Hepatocyte (in vitro differentiated cells): ENCODE results near the gene CCDC154. TPM values are rescaled to one million over a fixed set of nuclear protein-coding genes. Genes with fewer than 3 reads are reported as not detected.

ENCODE experiments used
- DNase-seq: peaks from one replicate; pipeline ENCODE4 v3.0.0-alpha.2; 2016; ENCODE audit warnings: low spot score
- H2AFZ ChIP-seq: fragments of 200-600 bp; sonication (generic); 2 replicates; pipeline ENCODE4 v1.6.0; 2016; ENCODE audit warnings: antibody characterized with exemption, mild to moderate bottlenecking
- H3K27ac ChIP-seq: fragments of 200-600 bp; sonication (generic); 2 replicates; pipeline ENCODE4 v1.5.1; 2016; ENCODE audit warnings: mild to moderate bottlenecking
- H3K27me3 ChIP-seq: fragments of 200-600 bp; sonication (generic); 2 replicates; pipeline ENCODE4 v1.6.1; 2016
- H3K36me3 ChIP-seq: fragments of 200-600 bp; sonication (generic); replicated peaks from 2 replicates; pipeline ENCODE4 v1.5.1; 2016; ENCODE audit warnings: low read depth; ENCODE audit not compliant: insufficient read depth
- H3K4me1 ChIP-seq: fragments of 200-600 bp; sonication (generic); 2 replicates; pipeline ENCODE4 v1.5.1; 2016; ENCODE audit warnings: mild to moderate bottlenecking, moderate library complexity; ENCODE audit not compliant: insufficient read depth
- H3K4me2 ChIP-seq: fragments of 200-600 bp; sonication (generic); 2 replicates; pipeline ENCODE4 v1.6.0; 2016
- H3K4me3 ChIP-seq: fragments of 200-600 bp; sonication (generic); 2 replicates; pipeline ENCODE4 v1.5.1; 2016; ENCODE audit warnings: mild to moderate bottlenecking
- H3K79me2 ChIP-seq: fragments of 200-600 bp; sonication (generic); 2 replicates; pipeline ENCODE4 v1.6.0; 2017; ENCODE audit warnings: mild to moderate bottlenecking
- H3K9me2 ChIP-seq: fragments of 200-600 bp; sonication (generic); replicated peaks from 2 replicates; pipeline ENCODE4 v1.6.0; 2017; ENCODE audit warnings: mild to moderate bottlenecking; ENCODE audit not compliant: insufficient read depth
- H3K9me3 ChIP-seq: fragments of 200-600 bp; sonication (generic); 2 replicates; pipeline ENCODE4 v1.5.1; 2016; ENCODE audit warnings: low read depth, mild to moderate bottlenecking
- H4K20me1 ChIP-seq: fragments of 200-600 bp; sonication (generic); 2 replicates; pipeline ENCODE4 v1.6.0; 2016; ENCODE audit warnings: mild to moderate bottlenecking; ENCODE audit not compliant: insufficient read depth, poor library complexity, severe bottlenecking
- CTCF ChIP-seq: fragments of 200-600 bp; sonication (generic); IDR thresholded peaks from 2 replicates; pipeline ENCODE4 v1.5.1; 2016; ENCODE audit warnings: antibody characterized with exemption, mild to moderate bottlenecking; ENCODE audit not compliant: poor library complexity
- EZH2 ChIP-seq: fragments of 200-600 bp; sonication (generic); IDR thresholded peaks from 2 replicates; pipeline ENCODE4 v1.6.1; 2016; ENCODE audit warnings: antibody characterized with exemption, mild to moderate bottlenecking, borderline replicate concordance
- EZH2phosphoT487 ChIP-seq: fragments of 200-600 bp; sonication (generic); IDR thresholded peaks from one replicate; pipeline ENCODE4 v1.6.1; 2018; ENCODE audit warnings: antibody characterized with exemption, mild to moderate bottlenecking, low read depth, moderate library complexity; ENCODE audit not compliant: unreplicated experiment, severe bottlenecking
- WGBS: methylation state at CpG from one replicate; pipeline ENCODE4 v1.1.6; 2016; ENCODE audit warnings: low lambda C conversion rate; ENCODE audit errors: missing lambda C conversion rate; 5-methylcytosine and 5-hydroxymethylcytosine counted together
- polyA plus RNA-seq: library from polyadenylated mRNA; unstranded; fragments of >200 nt; fragmentation: Nextera tagmentation; extraction: Ambion mirVana; gene quantifications from 2 replicates; pipeline ENCODE4 v1.2.1, GENCODE V29; 2016
- total RNA-seq: library from RNA; depleted of rRNA; stranded (reverse); fragments of >200 nt; gene quantifications from 2 replicates; pipeline ENCODE4 v1.2.3, GENCODE V29; 2014

The CCDC154 gene
- total and polyA plus RNA-seq, 2 experiments from 2014 or later = 0.33 to 1.6 TPM

DNA sequence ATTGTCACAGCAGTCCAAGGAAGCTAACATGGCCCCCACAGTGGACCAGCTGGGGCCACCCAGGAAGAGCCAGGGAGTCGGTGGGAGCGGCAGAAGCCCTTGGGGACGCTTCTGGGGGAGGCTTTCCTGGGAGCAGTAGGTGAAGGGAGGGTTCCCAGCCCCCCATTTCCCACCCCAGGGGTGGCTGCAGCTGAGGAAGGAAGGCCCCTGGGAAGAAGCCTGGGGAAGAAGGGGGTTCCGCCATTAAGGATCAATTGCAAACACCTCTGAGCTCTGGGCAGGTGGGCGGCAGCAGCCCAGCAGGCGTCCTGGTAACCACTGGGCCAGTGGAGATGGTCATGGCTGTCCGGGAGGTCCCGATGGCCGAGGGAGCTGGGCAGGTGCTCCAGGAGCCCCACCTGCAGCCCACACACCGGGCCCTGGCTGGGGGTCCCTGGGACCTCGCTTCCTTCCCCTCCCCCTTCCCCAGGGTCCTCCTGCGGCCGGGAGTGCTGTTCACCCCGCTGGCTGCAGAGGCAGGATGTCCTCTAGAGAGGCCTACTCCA, 14.1 kb downstream of the CCDC154 start:
- Histone ChIP-seq H3K27ac (no peak overlapping the region), H4K20me1 (no peaks in the 10 kb centered on the region), H3K4me3 (no peak overlapping the region), H3K36me3 (no peaks in the 10 kb centered on the region), H3K27me3 (no peaks in the 10 kb centered on the region), H3K9me3 (no peaks in the 10 kb centered on the region), H2AFZ (no peak overlapping the region), H3K4me2 (peak overlapping the region; percentile 65), H3K4me1 (peaks cover 13% of the 10 kb centered on the region), H3K79me2 (no peaks in the 10 kb centered on the region), H3K9me2 (no peaks in the 10 kb centered on the region)
- no peak for TF ChIP-seq EZH2phosphoT487
- no peak for TF ChIP-seq CTCF
- TF ChIP-seq EZH2 = no peak
- no peak for DNase-seq
- 71% methylated on average over 14 of the region's 14 CpGs for whole genome bisulfite sequencing

GRCh38 chr16:1429631-1430030, 14.7 kb downstream of the CCDC154 start:
- TF ChIP-seq EZH2phosphoT487 (no peak), CTCF (no peak), EZH2 (no peak)
- Histone ChIP-seq H3K9me3 (no peaks in the 10 kb centered on the region), H4K20me1 (no peaks in the 10 kb centered on the region), H3K4me2 (no peak overlapping the region), H3K79me2 (no peaks in the 10 kb centered on the region), H3K4me3 (no peak overlapping the region), H3K9me2 (no peaks in the 10 kb centered on the region), H3K27me3 (no peaks in the 10 kb centered on the region), H3K27ac (no peak overlapping the region), H3K36me3 (no peaks in the 10 kb centered on the region), H2AFZ (no peak overlapping the region), H3K4me1 (peaks cover 13% of the 10 kb centered on the region)
- WGBS = 95% methylated on average over 9 of the region's 13 CpGs
- DNase-seq = no peak

DNA sequence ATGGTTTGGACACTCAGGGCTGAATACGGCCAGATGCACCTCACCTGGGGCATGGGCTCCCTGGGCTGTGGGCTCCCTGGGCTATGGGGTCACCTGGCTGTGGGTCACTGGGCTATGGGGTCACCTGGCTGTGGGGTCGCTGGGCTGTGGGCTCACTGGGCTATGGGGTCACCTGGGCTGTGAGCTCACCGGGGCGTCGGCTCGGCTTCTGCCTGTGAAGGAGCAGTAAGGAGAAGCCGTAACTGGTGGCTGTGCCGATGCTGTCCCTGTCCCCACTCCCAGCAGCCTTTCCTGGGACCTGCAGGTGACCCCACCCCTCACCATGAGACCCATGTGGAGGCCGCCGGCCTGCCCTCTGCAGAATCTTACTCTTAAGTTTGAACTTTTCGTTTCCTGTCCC, 15.3 kb downstream of the CCDC154 start:
- WGBS = 87% methylated on average over 11 of the region's 11 CpGs
- Histone ChIP-seq H3K4me3 (no peak overlapping the region), H3K9me3 (no peaks in the 10 kb centered on the region), H3K4me1 (peaks cover 13% of the 10 kb centered on the region), H2AFZ (no peak overlapping the region), H3K9me2 (no peaks in the 10 kb centered on the region), H3K27ac (no peak overlapping the region), H3K27me3 (no peaks in the 10 kb centered on the region), H3K4me2 (no peak overlapping the region), H3K79me2 (no peaks in the 10 kb centered on the region), H4K20me1 (no peaks in the 10 kb centered on the region), H3K36me3 (no peaks in the 10 kb centered on the region)
- no peak for TF ChIP-seq CTCF
- DNase-seq = no peak

- WGBS = 72% methylated on average over 20 of the region's 21 CpGs
- Histone ChIP-seq H3K4me1 (peaks cover 13% of the 10 kb centered on the region), H3K27me3 (no peaks in the 10 kb centered on the region), H3K4me2 (no peak overlapping the region), H3K4me3 (no peak overlapping the region), H2AFZ (no peak overlapping the region), H4K20me1 (no peaks in the 10 kb centered on the region), H3K9me2 (no peaks in the 10 kb centered on the region), H3K79me2 (no peaks in the 10 kb centered on the region), H3K36me3 (no peaks in the 10 kb centered on the region), H3K27ac (no peak overlapping the region), H3K9me3 (no peaks in the 10 kb centered on the region)
- DNase-seq = no peak
- TF ChIP-seq EZH2 = no peak
- TF ChIP-seq CTCF = peak; percentile 19
These were observed 15.8 kb downstream of the CCDC154 start for GRCh38 chr16:1428511-1428910.
